Activated naive CD4-positive, alpha-beta T cell treated with anti-CD3 and anti-CD28 coated beads for 36 hours (primary cell): ENCODE data around the gene RGS18. TPM values are rescaled to one million over a fixed set of nuclear protein-coding genes. Genes with fewer than 3 reads are reported as not detected.
"Not testable (repeated sequence)": the region's sequence is repeated elsewhere in the genome, so short reads cannot be mapped to it uniquely, and the experiment has no call there.

Experiments
- CTCF ChIA-PET: fragments of 350-600 bp; sonication (Branson Sonifier 250); formaldehyde crosslinking; loops from one replicate; lab custom pipeline; 2021; ENCODE audit warnings: antibody characterized with exemption; lab: Charles Lee
- DNase-seq: peaks from one replicate; pipeline ENCODE4 v3.0.0-alpha.2; 2020
- H3K27ac Mint-ChIP-seq: one replicate; pipeline ENCODE4 v1.8.0; 2021; ENCODE audit warnings: mild to moderate bottlenecking, mixed read lengths
- H3K27me3 Mint-ChIP-seq: one replicate; pipeline ENCODE4 v1.8.0; 2021; ENCODE audit warnings: low read depth, mixed read lengths
- H3K36me3 Mint-ChIP-seq: one replicate; pipeline ENCODE4 v1.8.0; 2021; ENCODE audit warnings: low read depth, mixed read lengths
- H3K4me1 Mint-ChIP-seq: one replicate; pipeline ENCODE4 v1.8.0; 2021; ENCODE audit warnings: low read depth, mixed read lengths
- H3K4me3 Mint-ChIP-seq: one replicate; pipeline ENCODE4 v1.8.0; 2021; ENCODE audit warnings: mild to moderate bottlenecking, moderate library complexity, mixed read lengths
- H3K9me3 Mint-ChIP-seq: one replicate; pipeline ENCODE4 v1.8.0; 2021; ENCODE audit warnings: mixed read lengths
- intact Hi-C: fragments of 100-400 bp; cut with micrococcal nuclease; formaldehyde crosslinking; loops from one replicate; pipeline ENCODE4 v1.15.1; 2023
- total RNA-seq, 2 experiments: library from RNA; stranded (reverse); gene quantifications; one replicate each; pipeline ENCODE4 v1.2.3, GENCODE V29; 2021

Gene RGS18, protein sequence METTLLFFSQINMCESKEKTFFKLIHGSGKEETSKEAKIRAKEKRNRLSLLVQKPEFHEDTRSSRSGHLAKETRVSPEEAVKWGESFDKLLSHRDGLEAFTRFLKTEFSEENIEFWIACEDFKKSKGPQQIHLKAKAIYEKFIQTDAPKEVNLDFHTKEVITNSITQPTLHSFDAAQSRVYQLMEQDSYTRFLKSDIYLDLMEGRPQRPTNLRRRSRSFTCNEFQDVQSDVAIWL
- total RNA-seq: not detected

DNA sequence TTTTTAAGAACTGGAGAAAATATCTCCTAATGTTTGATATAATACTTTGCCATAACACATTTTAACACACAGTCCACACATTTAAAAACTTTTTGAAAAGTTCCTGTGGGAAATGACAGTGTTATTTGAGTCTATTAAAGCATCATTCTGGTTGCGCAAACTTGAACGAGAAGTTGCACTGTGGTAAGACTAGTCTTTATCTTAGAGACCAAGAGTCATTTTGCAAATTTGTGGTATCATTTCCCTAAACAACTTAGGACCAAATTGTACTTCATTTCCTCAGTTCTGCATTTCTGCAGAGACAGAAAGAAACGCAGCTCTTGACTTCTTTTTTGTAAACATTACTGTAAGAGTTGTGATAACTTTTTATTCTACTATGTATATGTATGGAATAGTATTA is at the start of gene RGS18:
Gene RGS18, plus strand, starts transcription at position 282 of the 400 bp plus-strand sequence. CDS start 176 bp downstream, outside the sequence.
- CTCF ChIA-PET: no interaction called here
- DNase-seq: no peak
- H3K4me1 Mint-ChIP-seq: no peaks in the 10 kb centered on the region
- no peak within 1 kb of the TSS for H3K27ac Mint-ChIP-seq
- no peaks in the 10 kb centered on the region for H3K27me3 Mint-ChIP-seq
- H3K4me3 Mint-ChIP-seq: no peak within 1 kb of the TSS
- intact Hi-C loops: no loop called here
- peaks cover 2% of the 10 kb centered on the region for H3K9me3 Mint-ChIP-seq
- no peaks in the 10 kb centered on the region for H3K36me3 Mint-ChIP-seq

DNA sequence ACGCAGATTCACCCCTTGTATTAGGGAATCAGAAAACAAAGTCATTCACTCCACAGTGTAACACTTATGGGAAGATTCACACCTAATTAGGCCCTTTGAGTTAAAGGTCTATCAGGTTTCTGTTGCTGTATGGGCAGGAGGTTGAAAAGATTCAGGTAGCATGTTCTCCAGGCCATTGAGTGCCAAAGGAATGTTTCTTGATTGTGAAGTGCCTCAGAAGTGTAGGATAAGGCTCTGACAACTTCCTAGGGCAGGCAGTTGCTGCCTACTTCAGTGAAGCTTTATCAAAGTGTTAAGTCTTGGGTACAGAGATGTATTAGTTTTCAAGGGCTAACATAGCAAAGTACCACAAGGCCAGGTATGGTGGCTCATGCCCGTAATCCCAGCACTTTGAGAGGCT is 48.7 kb upstream of the RGS18 start:
- no peaks in the 10 kb centered on the region for H3K27me3 Mint-ChIP-seq
- no peak for DNase-seq
- H3K4me3 Mint-ChIP-seq: no peak overlapping the region
- CTCF ChIA-PET: no interaction called here
- no peak overlapping the region for H3K27ac Mint-ChIP-seq
- peaks cover 4% of the 10 kb centered on the region for H3K9me3 Mint-ChIP-seq
- H3K4me1 Mint-ChIP-seq: no peaks in the 10 kb centered on the region
- intact Hi-C loops: no loop called here
- no peaks in the 10 kb centered on the region for H3K36me3 Mint-ChIP-seq

DNA sequence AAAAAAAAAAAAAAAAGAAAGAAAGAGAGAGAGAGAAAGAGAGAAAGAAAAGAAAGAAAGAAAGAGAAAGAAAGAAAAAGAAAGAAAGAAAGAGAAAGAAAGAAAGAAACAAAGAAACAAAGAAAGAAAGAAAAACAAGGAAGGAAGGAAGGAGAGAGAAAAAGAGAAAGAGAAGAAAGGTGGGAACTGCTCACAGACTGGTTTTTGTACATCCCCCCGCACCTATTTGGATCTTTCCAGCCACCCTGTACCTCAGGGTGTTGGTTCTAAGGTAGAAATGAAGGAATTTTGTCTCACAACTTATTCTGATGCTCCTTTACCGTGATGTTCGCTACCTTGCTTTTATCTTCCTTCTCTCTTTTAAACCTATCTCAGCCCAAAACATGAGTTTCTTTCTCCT is 43.3 kb upstream of the RGS18 start:
- Mint-ChIP-seq H3K27ac (no peak overlapping the region), H3K9me3 (peaks cover 4% of the 10 kb centered on the region), H3K36me3 (no peaks in the 10 kb centered on the region), H3K4me1 (no peaks in the 10 kb centered on the region), H3K4me3 (no peak overlapping the region), H3K27me3 (no peaks in the 10 kb centered on the region)
- intact Hi-C loops: no loop called here
- DNase-seq: no peak
- CTCF ChIA-PET: no interaction called here

DNA sequence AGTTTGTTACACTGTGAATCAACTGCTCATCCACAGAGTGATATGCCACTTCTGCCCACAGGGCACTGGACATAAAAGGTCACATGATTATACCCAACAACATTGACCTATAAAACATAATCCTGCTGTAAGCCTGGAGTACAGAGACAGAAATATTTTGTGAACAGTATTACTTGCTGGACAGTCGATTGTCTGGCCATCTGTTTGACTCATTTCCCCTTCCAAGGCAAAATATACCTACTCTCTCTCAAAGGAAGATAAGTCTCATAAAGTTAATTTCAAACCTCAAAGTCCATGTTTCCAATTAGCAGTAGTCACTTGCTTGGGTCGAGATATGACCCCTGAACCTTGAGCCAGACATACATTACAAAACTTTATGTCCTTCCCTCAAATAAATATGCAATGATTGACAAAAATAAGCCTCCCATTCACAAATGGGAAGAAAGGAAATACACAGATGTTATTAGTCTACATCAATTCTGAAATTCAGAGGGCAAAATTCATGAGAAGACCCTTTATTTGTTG is 39.3 kb upstream of the RGS18 start:
- H3K36me3 Mint-ChIP-seq: no peaks in the 10 kb centered on the region
- DNase-seq: no peak
- CTCF ChIA-PET: no interaction called here
- peaks cover 4% of the 10 kb centered on the region for H3K9me3 Mint-ChIP-seq
- no peaks in the 10 kb centered on the region for H3K4me1 Mint-ChIP-seq
- intact Hi-C loops: no loop called here
- no peak overlapping the region for H3K27ac Mint-ChIP-seq
- no peaks in the 10 kb centered on the region for H3K27me3 Mint-ChIP-seq
- H3K4me3 Mint-ChIP-seq: no peak overlapping the region

DNA sequence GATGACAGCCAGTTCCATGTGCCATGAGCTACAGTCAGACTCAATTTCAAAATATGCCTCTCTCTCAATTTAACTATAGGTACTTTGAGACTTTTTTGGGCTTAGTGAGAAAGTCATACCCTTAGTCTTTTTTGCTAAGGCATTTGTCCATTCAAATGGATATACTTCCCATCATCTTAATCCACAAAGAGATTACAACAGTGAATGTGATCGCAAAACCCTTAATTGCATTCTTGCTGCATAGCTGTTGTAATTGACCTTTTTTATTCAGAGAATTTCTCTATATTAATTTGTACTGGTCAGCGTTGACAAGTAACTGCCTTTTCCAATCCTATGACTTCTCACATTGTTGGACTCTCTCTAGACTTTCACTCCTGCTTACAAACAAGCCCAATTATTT is 38.6 kb upstream of the RGS18 start:
- Mint-ChIP-seq H3K27ac (no peak overlapping the region), H3K9me3 (no peaks in the 10 kb centered on the region), H3K36me3 (no peaks in the 10 kb centered on the region), H3K27me3 (no peaks in the 10 kb centered on the region), H3K4me1 (no peaks in the 10 kb centered on the region), H3K4me3 (no peak overlapping the region)
- CTCF ChIA-PET: no interaction called here
- intact Hi-C loops: no loop called here
- DNase-seq: no peak

DNA sequence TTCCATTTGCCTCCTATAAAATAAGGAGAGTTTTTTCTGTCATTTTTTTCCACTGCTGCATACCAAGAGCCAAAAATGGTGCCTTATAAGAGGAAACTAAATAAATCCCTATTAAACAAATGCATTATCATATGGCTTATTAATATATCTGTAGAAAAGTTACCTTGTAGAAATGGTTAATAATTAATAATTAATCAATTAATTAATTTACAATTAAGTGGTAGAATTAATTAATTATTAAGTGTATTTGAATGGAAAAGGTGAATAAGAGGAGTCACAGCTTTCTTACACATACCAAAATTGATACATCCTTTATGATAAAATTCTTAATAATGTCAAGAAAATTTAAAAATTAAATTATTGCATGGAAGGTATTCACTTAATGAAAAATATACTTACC is 35.6 kb upstream of the RGS18 start:
- H3K27ac Mint-ChIP-seq: no peak overlapping the region
- DNase-seq: no peak
- intact Hi-C loops: no loop called here
- H3K4me3 Mint-ChIP-seq: no peak overlapping the region
- H3K9me3 Mint-ChIP-seq: no peaks in the 10 kb centered on the region
- CTCF ChIA-PET: no interaction called here
- no peaks in the 10 kb centered on the region for H3K4me1 Mint-ChIP-seq
- no peaks in the 10 kb centered on the region for H3K27me3 Mint-ChIP-seq
- H3K36me3 Mint-ChIP-seq: no peaks in the 10 kb centered on the region

DNA sequence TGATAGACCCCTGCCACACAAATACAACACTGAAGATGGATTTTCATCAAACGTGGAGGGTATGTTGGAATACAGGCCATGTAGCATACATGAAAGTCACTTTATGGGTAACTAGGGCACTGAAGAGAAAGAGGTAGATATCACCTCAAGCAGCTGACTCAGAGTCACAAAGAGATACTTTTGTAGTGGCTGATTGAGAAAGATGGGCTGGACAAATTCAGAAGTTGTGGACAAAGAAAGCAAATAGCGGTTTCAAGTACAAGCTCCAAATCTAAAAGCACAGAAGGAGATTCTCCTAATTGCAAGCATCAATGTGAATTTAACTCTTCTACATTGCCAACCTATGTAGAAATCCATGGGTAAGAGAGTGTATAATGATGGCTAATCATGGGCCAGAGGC is 35.0 kb upstream of the RGS18 start:
- CTCF ChIA-PET: interaction anchor here (0.6 kb wide), 1 partner anchor 20 kb away, joined by 4 read pairs; no protein-coding TSS in a partner anchor
- Mint-ChIP-seq H3K4me1 (no peaks in the 10 kb centered on the region), H3K27me3 (no peaks in the 10 kb centered on the region), H3K36me3 (no peaks in the 10 kb centered on the region), H3K9me3 (no peaks in the 10 kb centered on the region), H3K27ac (no peak overlapping the region), H3K4me3 (no peak overlapping the region)
- no peak for DNase-seq
- intact Hi-C loops: no loop called here

DNA sequence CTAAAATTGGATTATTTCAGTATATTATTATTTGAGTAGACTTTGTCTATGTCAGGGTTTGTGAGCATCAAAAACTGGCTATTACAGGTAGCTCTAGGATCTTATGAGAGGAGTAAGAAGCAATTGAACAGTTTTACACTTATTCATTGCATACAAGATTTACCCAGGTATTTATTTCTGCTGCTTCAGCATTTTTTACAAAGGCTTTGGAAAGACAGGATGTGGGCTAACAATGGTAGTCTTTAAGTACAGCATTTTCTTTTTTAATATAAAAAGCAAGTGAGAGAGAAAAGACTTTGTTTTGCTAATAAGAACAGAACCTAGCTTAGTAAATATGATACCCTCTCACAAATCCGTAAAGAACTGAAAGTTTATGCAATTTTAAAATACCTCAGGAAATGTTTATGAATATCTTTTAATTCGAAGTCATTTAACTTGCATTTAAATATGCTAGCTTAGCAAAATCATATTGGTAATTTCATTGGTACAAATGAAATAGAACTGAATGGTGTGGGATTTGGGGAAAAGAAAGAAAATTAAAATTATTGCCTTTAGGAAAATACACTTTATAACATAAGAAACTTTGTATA is 32.1 kb upstream of the RGS18 start:
- Mint-ChIP-seq H3K9me3 (no peaks in the 10 kb centered on the region), H3K4me3 (no peak overlapping the region), H3K27ac (no peak overlapping the region), H3K36me3 (no peaks in the 10 kb centered on the region), H3K4me1 (no peaks in the 10 kb centered on the region), H3K27me3 (no peaks in the 10 kb centered on the region)
- DNase-seq: no peak
- CTCF ChIA-PET: no interaction called here
- intact Hi-C loops: no loop called here

DNA sequence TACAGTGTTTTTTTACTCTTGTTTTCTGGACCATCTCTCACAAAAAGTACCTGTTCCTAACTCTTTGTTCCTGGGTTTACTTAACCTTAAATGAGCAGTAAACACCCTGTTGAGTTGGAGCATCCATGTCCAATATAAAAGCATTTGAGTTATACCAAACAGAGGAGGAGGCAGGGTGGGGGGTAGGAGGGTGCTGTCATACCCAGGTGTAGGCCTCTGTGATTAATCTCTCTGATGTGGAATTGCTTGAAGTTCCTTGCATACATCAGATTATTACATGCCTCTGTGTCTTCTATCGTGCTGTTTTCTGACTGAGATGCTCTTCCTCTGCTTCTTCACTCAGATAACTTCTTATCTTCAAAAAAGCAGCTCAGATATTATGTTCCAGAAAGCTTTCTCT is 28.1 kb upstream of the RGS18 start:
- Mint-ChIP-seq H3K4me3 (no peak overlapping the region), H3K4me1 (no peaks in the 10 kb centered on the region), H3K9me3 (no peaks in the 10 kb centered on the region), H3K27ac (no peak overlapping the region), H3K36me3 (no peaks in the 10 kb centered on the region), H3K27me3 (no peaks in the 10 kb centered on the region)
- intact Hi-C loops: no loop called here
- CTCF ChIA-PET: no interaction called here
- no peak for DNase-seq

DNA sequence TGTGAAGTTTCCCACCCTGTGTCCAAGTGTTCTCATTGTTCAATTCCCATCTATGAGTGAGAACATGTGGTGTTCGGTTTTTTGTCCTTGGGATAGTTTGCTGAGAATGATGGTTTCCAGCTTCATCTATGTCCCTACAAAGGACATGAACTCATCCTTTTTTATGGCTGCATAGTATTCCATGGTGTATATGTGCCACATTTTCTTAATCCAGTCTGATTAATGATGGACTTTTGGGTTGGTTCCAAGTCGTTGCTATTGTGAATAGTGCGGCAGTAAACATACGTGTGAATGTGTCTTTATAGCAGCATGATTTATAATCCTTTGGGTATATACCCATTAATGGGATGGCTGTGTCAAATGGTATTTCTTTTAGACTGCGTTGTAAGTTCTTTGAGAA is 27.4 kb upstream of the RGS18 start:
- intact Hi-C loops, H3K4me3 Mint-ChIP-seq, H3K36me3 Mint-ChIP-seq, DNase-seq, H3K27ac Mint-ChIP-seq, CTCF ChIA-PET, H3K27me3 Mint-ChIP-seq, H3K9me3 Mint-ChIP-seq, H3K4me1 Mint-ChIP-seq: not testable (repeated sequence)

DNA sequence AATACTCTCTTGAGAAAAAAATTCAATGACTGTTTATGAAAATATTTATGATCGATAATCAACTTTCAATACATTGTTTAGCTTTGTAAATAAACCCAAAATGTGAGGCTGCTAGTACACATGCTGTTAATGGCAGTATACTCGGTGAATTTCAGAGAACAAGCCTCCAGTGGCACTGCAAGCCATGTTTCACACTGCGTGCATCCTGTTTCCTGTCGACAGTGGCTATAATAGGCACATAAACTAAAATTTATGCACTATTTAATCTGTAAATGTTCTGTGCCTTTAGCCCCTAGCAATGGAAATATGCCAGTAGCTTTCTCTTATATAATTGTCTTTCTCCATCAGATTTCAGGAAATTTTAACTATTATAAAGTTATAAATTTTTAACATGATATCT is 26.3 kb upstream of the RGS18 start:
- Mint-ChIP-seq H3K4me3 (no peak overlapping the region), H3K9me3 (no peaks in the 10 kb centered on the region), H3K27ac (no peak overlapping the region), H3K4me1 (no peaks in the 10 kb centered on the region), H3K27me3 (no peaks in the 10 kb centered on the region), H3K36me3 (no peaks in the 10 kb centered on the region)
- intact Hi-C loops: no loop called here
- DNase-seq: no peak
- CTCF ChIA-PET: interaction anchor here (0.6 kb wide), 1 partner anchor 20 kb away, joined by 3 read pairs; no protein-coding TSS in a partner anchor

DNA sequence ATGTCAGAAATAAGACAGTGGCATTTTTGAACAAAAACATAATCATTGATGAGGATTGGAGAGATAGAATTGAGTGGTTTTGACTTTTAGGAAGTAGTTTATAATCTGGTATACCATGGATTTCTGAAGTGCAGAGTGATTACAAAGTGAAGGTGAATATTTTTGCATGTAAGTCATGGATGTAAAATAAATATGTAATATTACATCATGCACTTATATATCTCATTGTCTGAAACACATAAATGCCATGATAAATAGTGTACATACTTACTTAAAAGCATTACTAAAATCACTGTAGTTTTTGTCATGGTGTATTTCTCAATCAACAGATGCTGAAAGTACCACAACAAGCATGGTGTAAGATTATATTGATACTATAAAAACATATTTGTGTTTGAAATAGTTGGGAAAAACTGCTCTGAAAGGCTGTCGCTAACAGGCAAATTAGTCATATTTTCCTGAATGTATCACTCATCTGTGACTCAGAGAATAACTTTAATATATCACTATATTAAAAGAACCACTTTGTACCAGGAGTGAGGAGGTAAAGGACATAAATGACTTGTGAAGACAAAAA is 24.8 kb upstream of the RGS18 start:
- Mint-ChIP-seq H3K4me3 (no peak overlapping the region), H3K27ac (no peak overlapping the region), H3K36me3 (no peaks in the 10 kb centered on the region), H3K9me3 (no peaks in the 10 kb centered on the region), H3K4me1 (no peaks in the 10 kb centered on the region), H3K27me3 (no peaks in the 10 kb centered on the region)
- no peak for DNase-seq
- intact Hi-C loops: no loop called here
- CTCF ChIA-PET: no interaction called here

DNA sequence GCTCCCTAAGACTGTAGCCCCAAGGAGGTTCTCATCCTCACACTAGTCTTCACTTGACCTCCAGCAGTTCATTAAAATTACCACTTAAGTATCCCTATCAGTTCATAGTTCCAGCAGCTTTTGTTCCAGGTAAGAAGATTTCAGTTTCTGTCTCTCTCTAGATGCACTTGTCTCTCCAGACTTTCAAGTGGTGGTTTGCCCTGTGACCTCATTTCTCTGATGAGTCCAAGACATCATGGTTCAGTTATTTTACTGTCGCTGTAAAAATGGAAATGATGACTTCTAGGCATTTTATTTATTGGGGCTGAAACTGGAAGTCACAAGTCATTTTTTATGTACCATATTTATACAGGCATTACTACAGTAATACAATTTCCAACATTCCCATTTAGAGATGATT is 17.9 kb upstream of the RGS18 start:
- no peaks in the 10 kb centered on the region for H3K36me3 Mint-ChIP-seq

More for the DNA sequence above, 17.9 kb upstream of the RGS18 start:
- no peak for DNase-seq
- no peak overlapping the region for H3K4me3 Mint-ChIP-seq
- intact Hi-C loops: no loop called here
- H3K4me1 Mint-ChIP-seq: no peaks in the 10 kb centered on the region
- H3K9me3 Mint-ChIP-seq: no peaks in the 10 kb centered on the region
- H3K27ac Mint-ChIP-seq: no peak overlapping the region
- H3K27me3 Mint-ChIP-seq: no peaks in the 10 kb centered on the region
- CTCF ChIA-PET: no interaction called here
